Measurements from ENCODE around the gene CDH4. TPM values are rescaled to one million over a fixed set of nuclear protein-coding genes. Genes with fewer than 3 reads are reported as not detected.

Gene CDH4
- total RNA-seq, 1 donor from 2014 or later, result 12.1 TPM

DNA sequence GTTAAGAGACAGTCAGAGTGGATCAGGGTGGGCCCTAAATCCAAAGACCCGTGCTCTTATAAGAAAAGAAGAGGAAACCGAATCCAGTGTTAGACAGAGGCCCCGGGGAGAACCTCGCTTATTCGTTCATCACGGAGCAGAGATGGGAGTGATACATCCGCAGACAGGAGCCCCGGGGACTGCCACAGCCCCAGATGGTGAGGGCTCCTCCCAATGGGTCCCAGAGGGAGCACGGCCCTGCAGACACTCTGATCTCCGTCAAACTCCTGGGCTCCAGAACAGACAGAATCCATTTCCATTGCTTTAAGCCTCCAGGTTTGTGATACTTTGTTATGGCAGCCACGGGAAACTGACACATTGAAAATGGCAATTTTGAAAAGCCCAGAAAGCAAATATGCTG lies 47.0 kb downstream of the CDH4 start:
- TF ChIP-seq, protein P1, sequence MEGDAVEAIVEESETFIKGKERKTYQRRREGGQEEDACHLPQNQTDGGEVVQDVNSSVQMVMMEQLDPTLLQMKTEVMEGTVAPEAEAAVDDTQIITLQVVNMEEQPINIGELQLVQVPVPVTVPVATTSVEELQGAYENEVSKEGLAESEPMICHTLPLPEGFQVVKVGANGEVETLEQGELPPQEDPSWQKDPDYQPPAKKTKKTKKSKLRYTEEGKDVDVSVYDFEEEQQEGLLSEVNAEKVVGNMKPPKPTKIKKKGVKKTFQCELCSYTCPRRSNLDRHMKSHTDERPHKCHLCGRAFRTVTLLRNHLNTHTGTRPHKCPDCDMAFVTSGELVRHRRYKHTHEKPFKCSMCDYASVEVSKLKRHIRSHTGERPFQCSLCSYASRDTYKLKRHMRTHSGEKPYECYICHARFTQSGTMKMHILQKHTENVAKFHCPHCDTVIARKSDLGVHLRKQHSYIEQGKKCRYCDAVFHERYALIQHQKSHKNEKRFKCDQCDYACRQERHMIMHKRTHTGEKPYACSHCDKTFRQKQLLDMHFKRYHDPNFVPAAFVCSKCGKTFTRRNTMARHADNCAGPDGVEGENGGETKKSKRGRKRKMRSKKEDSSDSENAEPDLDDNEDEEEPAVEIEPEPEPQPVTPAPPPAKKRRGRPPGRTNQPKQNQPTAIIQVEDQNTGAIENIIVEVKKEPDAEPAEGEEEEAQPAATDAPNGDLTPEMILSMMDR (IDR thresholded peaks at IDR 0.05; ENCODE audit: insufficient read depth, low read length, severe bottlenecking), result no peak
- Histone ChIP-seq H3K4me3 (ENCODE audit: low read depth, low read length) (no peak overlapping the region), H3K27me3 (ENCODE audit: control insufficient read depth, insufficient read depth, low read length) (no peaks in the 10 kb centered on the region), H3K36me3 (ENCODE audit: control insufficient read depth, insufficient read depth, low read length) (no peaks in the 10 kb centered on the region)
- no peak for FAIRE-seq
- no peak for DNase-seq (ENCODE audit: low read depth)

DNA sequence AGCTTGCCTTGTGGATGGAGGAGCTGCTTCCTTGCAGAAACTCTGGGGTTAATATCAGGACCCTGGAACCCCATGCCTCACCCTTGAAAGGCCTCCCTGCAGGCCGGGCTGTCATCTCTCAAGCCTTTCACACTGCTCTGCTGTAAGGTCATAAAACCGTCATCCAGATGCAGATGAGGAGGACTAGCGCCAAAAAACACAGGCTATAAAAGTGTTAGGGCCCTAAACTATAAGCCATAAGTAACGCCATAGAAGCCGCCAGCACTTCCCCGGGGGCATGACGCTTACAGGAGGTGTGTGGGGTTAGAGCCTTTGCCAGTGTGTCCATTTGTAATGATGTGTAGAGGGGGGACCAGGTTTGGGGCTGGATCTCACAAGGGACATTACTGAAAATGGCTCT lies 47.6 kb downstream of the CDH4 start:
- Histone ChIP-seq H3K27me3 (ENCODE audit: control insufficient read depth, insufficient read depth, low read length) (no peaks in the 10 kb centered on the region), H3K36me3 (ENCODE audit: control insufficient read depth, insufficient read depth, low read length) (no peaks in the 10 kb centered on the region), H3K4me3 (ENCODE audit: low read depth, low read length) (no peak overlapping the region)
- TF ChIP-seq, protein P1 (IDR thresholded peaks at IDR 0.05; ENCODE audit: insufficient read depth, low read length, severe bottlenecking), result no peak
- FAIRE-seq (no peak), DNase-seq (ENCODE audit: low read depth) (no peak)

DNA sequence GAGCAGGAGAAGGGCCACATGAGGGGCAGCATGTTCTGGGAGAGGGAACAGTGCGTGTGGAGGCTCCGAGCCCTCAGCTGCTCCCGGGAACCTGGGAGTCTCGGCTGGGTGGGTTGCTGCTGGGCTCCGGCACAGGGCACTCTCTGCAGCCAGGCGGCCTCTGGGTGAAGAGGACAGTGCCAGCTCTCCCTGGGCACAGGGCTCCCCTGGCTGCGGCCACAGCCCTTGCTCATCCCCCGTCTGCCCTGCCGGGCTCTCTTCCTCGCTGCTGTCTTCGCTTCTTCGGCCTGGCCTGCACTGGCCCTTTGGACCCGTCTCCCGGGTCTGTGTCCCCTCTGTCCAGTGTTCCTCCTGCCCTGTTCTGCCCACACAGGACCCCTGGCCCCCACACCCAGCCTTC lies 48.2 kb downstream of the CDH4 start:
- TF ChIP-seq, protein P1 (IDR thresholded peaks at IDR 0.05; ENCODE audit: insufficient read depth, low read length, severe bottlenecking), result no peak
- Histone ChIP-seq H3K36me3 (ENCODE audit: control insufficient read depth, insufficient read depth, low read length) (no peaks in the 10 kb centered on the region), H3K4me3 (ENCODE audit: low read depth, low read length) (no peak overlapping the region), H3K27me3 (ENCODE audit: control insufficient read depth, insufficient read depth, low read length) (no peaks in the 10 kb centered on the region)
- FAIRE-seq (no peak), DNase-seq (ENCODE audit: low read depth) (no peak)

DNA sequence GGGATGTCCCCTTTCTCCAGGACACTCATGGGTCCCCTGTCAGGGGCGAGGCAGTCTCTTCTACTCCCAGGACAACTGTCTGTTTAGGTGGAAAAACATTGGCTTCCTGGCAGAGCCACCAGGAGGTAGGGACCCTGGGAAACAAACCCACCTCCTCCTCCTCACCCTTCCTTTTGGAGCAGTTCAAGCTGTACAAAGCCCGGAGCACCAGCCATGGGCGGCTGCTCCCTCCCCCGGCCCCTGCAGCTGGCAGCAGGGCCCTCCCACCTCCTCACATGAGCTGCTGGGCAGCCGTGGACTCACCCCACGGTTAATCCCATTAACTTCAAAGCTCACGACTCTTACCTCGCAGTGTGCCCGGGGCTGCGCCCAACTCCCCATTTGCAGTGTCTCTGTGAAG lies 48.6 kb downstream of the CDH4 start:
- DNase-seq (ENCODE audit: low read depth) (no peak), FAIRE-seq (no peak)
- Histone ChIP-seq H3K36me3 (ENCODE audit: control insufficient read depth, insufficient read depth, low read length) (no peaks in the 10 kb centered on the region), H3K27me3 (ENCODE audit: control insufficient read depth, insufficient read depth, low read length) (no peaks in the 10 kb centered on the region), H3K4me3 (ENCODE audit: low read depth, low read length) (no peak overlapping the region)
- TF ChIP-seq, protein P1 (IDR thresholded peaks at IDR 0.05; ENCODE audit: insufficient read depth, low read length, severe bottlenecking), result no peak

DNA sequence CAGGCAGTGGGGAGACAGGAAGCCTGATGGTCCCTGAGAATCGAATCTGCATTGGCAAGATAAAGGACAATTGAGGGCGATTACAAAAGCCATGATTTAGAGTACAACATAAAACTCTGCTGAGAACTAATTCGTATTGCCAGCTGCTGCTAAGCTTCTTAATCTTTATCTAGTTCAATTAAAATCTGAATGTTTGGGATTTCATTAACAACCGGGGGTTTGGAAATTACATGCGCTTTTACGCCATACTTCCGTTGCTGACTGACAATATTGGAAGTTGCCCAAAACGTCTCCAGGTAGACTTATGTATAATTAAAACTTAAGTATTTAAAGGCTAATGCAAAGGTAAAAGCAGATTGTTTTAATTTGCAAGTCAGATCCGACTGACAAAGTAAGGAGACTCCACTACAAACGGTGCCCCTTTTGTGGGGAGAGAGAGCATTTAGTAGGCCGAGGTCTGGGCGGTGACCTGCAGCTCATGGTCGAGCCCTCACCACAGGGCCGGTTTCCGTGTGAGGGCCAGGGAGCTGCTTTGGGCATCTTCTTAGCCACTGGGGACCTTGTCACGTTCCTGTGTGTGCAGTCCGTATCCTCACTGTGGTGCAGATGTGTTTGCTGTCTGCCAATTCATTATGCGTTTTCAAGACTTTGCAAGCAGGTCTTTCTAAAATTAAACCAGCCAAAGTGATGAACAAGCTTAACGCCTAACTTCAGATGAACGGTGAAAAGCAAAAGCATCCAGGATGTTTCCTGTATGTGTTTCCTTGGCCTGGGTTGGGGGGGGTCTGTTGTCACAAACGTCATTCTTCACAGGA lies 49.9 kb downstream of the CDH4 start:
- no peak for DNase-seq (ENCODE audit: low read depth)
- H3K27me3 ChIP-seq (ENCODE audit: control insufficient read depth, insufficient read depth, low read length), result no peaks in the 10 kb centered on the region
- no peaks in the 10 kb centered on the region for H3K36me3 ChIP-seq (ENCODE audit: control insufficient read depth, insufficient read depth, low read length)
- H3K4me3 ChIP-seq (ENCODE audit: low read depth, low read length), result no peak overlapping the region
- FAIRE-seq, result no peak
- TF ChIP-seq, protein P1 (IDR thresholded peaks at IDR 0.05; ENCODE audit: insufficient read depth, low read length, severe bottlenecking), result no peak

DNA sequence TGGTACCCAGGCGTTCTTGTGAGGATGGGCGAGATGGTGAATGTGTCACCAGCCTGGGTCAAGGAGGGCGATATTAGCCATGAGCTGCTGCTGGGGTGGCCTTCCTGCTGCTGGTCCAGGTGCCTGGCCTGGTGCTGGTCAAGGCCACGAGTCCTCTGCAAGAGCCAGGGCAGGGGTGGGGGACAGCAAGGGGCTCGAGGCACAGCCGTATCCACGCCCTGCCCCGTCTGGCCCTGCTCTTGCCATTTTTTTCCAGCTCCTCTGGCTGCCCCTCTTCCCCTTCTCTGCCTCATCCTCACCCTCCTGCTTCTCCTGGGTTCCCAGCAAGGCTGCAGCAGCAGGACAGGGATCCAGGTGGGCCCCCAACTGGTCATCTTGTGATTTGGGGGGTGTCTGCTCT lies 51.2 kb downstream of the CDH4 start:
- no peaks in the 10 kb centered on the region for H3K36me3 ChIP-seq (ENCODE audit: control insufficient read depth, insufficient read depth, low read length)
- TF ChIP-seq, protein P1 (IDR thresholded peaks at IDR 0.05; ENCODE audit: insufficient read depth, low read length, severe bottlenecking), result no peak
- no peak overlapping the region for H3K4me3 ChIP-seq (ENCODE audit: low read depth, low read length)
- no peaks in the 10 kb centered on the region for H3K27me3 ChIP-seq (ENCODE audit: control insufficient read depth, insufficient read depth, low read length)
- no peak for FAIRE-seq
- DNase-seq (ENCODE audit: low read depth), result no peak
